Activated CD4-positive, alpha-beta T cell treated with anti-CD3 and anti-CD28 coated beads, Interleukin-2, amount 10 ng/mL, durations not matched to agents 7 days and 5 days (primary cell): ENCODE measurements around the gene FH. TPM values are rescaled to one million over a fixed set of nuclear protein-coding genes. Genes with fewer than 3 reads are reported as not detected.

ENCODE experiments used
- CTCF ChIA-PET: fragments of 350-600 bp; sonication (Branson Sonifier 250); formaldehyde crosslinking; loops from one replicate; lab custom pipeline; 2021; ENCODE audit warnings: antibody characterized with exemption; lab: Charles Lee
- POLR2A ChIA-PET: fragments of 350-600 bp; sonication (Branson Sonifier 250); formaldehyde crosslinking; loops from one replicate; lab custom pipeline; 2021; ENCODE audit warnings: antibody characterized with exemption; lab: Charles Lee
- DNase-seq: peaks from one replicate; pipeline ENCODE4 v3.0.0-alpha.2; 2020
- H3K27ac Mint-ChIP-seq: one replicate; pipeline ENCODE4 v1.8.0; 2021; ENCODE audit warnings: mild to moderate bottlenecking, moderate library complexity, mixed read lengths
- H3K27me3 Mint-ChIP-seq: one replicate; pipeline ENCODE4 v1.8.0; 2021; ENCODE audit warnings: mixed read lengths
- H3K36me3 Mint-ChIP-seq: one replicate; pipeline ENCODE4 v1.8.0; 2021; ENCODE audit warnings: low read depth, mixed read lengths
- H3K4me1 Mint-ChIP-seq: one replicate; pipeline ENCODE4 v1.8.0; 2021; ENCODE audit warnings: mixed read lengths
- H3K4me3 Mint-ChIP-seq: one replicate; pipeline ENCODE4 v1.8.0; 2021; ENCODE audit warnings: mild to moderate bottlenecking, moderate library complexity, mixed read lengths
- H3K9me3 Mint-ChIP-seq: one replicate; pipeline ENCODE4 v1.8.0; 2021; ENCODE audit warnings: mixed read lengths
- total RNA-seq, 2 experiments: library from RNA; stranded (reverse); gene quantifications; one replicate each; pipeline ENCODE4 v1.2.3, GENCODE V29; 2021

Gene FH
- total RNA-seq, 2 experiments from 2014 or later: 63.9 to 66.3 TPM

DNA sequence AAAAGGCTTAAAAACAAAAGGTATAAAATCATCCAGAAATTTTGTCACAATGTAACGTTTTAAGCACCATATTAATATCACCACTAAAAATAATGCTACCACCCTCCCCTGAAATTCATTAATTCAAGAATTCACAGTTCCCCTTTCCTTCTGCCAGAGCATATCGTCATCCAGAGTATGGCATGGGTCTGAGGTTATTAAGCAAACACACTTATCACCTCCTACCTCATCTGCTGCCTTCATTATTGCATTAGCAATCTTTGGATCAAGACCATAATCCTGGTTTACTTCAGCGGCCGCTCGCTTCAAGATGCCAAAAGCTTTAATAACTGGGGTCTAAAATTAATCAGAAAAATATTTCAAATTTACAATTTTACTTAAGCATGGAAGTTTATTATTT is 6.2 kb downstream of the FH start:
- CTCF ChIA-PET: interaction anchor here (1.2 kb wide), 1 partner anchor 15 kb away, joined by 3 read pairs; no protein-coding TSS in a partner anchor
- Mint-ChIP-seq H3K36me3 (peaks cover 42% of the 10 kb centered on the region), H3K27me3 (no peaks in the 10 kb centered on the region), H3K9me3 (no peaks in the 10 kb centered on the region), H3K4me1 (peaks cover 23% of the 10 kb centered on the region), H3K4me3 (no peak overlapping the region), H3K27ac (no peak overlapping the region)
- POLR2A ChIA-PET: no interaction called here
- no peak for DNase-seq

GRCh38 chr1:241507189-241507863 is 12.2 kb downstream of the FH start:
- CTCF ChIA-PET: interaction anchor here (0.9 kb wide), 1 partner anchor 503 kb away, joined by 4 read pairs; no protein-coding TSS in a partner anchor
- H3K27ac Mint-ChIP-seq: no peak overlapping the region
- H3K36me3 Mint-ChIP-seq: peaks cover 60% of the 10 kb centered on the region

GRCh38 chr1:241503444-241503843 is 16.1 kb downstream of the FH start:
- Mint-ChIP-seq H3K27me3 (no peaks in the 10 kb centered on the region), H3K27ac (no peak overlapping the region), H3K4me3 (no peak overlapping the region), H3K9me3 (no peaks in the 10 kb centered on the region), H3K36me3 (peaks cover 57% of the 10 kb centered on the region), H3K4me1 (peaks cover 1% of the 10 kb centered on the region)
- ChIA-PET CTCF (interaction anchor here (1.0 kb wide), 1 partner anchor 11 kb away, joined by 3 read pairs; no protein-coding TSS in a partner anchor), POLR2A (no interaction called here)
- DNase-seq: no peak

More at GRCh38 chr1:241507189-241507863, 12.2 kb downstream of the FH start:
- H3K4me3 Mint-ChIP-seq: no peak overlapping the region
- H3K9me3 Mint-ChIP-seq: no peaks in the 10 kb centered on the region
- POLR2A ChIA-PET: no interaction called here
- H3K27me3 Mint-ChIP-seq: no peaks in the 10 kb centered on the region
- no peaks in the 10 kb centered on the region for H3K4me1 Mint-ChIP-seq
- DNase-seq: no peak

- POLR2A ChIA-PET: no interaction called here
- H3K27me3 Mint-ChIP-seq: no peaks in the 10 kb centered on the region
- H3K4me1 Mint-ChIP-seq: peaks cover 1% of the 10 kb centered on the region
- no peak overlapping the region for H3K4me3 Mint-ChIP-seq
- CTCF ChIA-PET: interaction anchor here (1.4 kb wide), 1 partner anchor 12 kb away, joined by 3 read pairs; no protein-coding TSS in a partner anchor
- peaks cover 46% of the 10 kb centered on the region for H3K36me3 Mint-ChIP-seq
- H3K27ac Mint-ChIP-seq: no peak overlapping the region
- H3K9me3 Mint-ChIP-seq: no peaks in the 10 kb centered on the region
- DNase-seq: no peak
These were observed 19.6 kb downstream of the FH start for GRCh38 chr1:241499910-241500309.

- no peak overlapping the region for H3K4me3 Mint-ChIP-seq
- H3K27ac Mint-ChIP-seq: no peak overlapping the region
- no peaks in the 10 kb centered on the region for H3K27me3 Mint-ChIP-seq
- no peaks in the 10 kb centered on the region for H3K9me3 Mint-ChIP-seq
- peaks cover 35% of the 10 kb centered on the region for H3K36me3 Mint-ChIP-seq
- ChIA-PET POLR2A (no interaction called here), CTCF (no interaction called here)
- DNase-seq: no peak
- H3K4me1 Mint-ChIP-seq: peaks cover 1% of the 10 kb centered on the region
These were observed 23.8 kb downstream of the FH start for GRCh38 chr1:241495741-241496140.

- no peaks in the 10 kb centered on the region for H3K9me3 Mint-ChIP-seq
- H3K36me3 Mint-ChIP-seq: peaks cover 4% of the 10 kb centered on the region
- H3K4me3 Mint-ChIP-seq: no peak overlapping the region
- CTCF ChIA-PET: interaction anchor here (1.2 kb wide), 1 partner anchor 10 kb away, joined by 3 read pairs; no protein-coding TSS in a partner anchor
- POLR2A ChIA-PET: no interaction called here
- H3K27ac Mint-ChIP-seq: no peak overlapping the region
- H3K27me3 Mint-ChIP-seq: no peaks in the 10 kb centered on the region
- H3K4me1 Mint-ChIP-seq: no peaks in the 10 kb centered on the region
- no peak for DNase-seq
These were observed 30.8 kb downstream of the FH start for GRCh38 chr1:241488739-241489138.

- Mint-ChIP-seq H3K4me1 (no peaks in the 10 kb centered on the region), H3K27me3 (no peaks in the 10 kb centered on the region), H3K36me3 (no peaks in the 10 kb centered on the region), H3K4me3 (no peak overlapping the region), H3K27ac (no peak overlapping the region), H3K9me3 (no peaks in the 10 kb centered on the region)
- POLR2A ChIA-PET: interaction anchor here (0.7 kb wide), 1 partner anchor 873 kb away, joined by 3 read pairs; no protein-coding TSS in a partner anchor
- CTCF ChIA-PET: no interaction called here
- no peak for DNase-seq
These were observed 34.0 kb downstream of the FH start for GRCh38 chr1:241485554-241485992.

DNA sequence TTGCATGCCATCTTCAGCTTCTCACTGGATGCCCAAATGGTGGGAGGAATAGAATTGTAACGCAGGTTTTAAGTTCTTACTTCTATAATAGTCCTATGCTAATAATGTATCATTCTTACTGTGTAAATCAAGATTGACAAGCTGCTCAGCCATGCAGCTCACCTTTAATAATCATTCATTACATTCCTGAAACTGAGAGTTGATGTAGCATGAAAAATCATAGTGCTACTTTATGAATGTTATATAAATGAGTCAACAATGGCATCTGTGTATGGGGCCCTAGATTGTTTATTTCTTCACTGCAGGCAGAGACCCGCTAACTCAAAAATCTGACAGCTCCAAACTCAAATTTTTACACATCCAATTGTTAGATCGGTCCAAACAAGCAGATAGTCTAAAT is 34.4 kb downstream of the FH start:
- Mint-ChIP-seq H3K9me3 (no peaks in the 10 kb centered on the region), H3K27ac (no peak overlapping the region), H3K27me3 (no peaks in the 10 kb centered on the region), H3K4me3 (no peak overlapping the region), H3K4me1 (no peaks in the 10 kb centered on the region), H3K36me3 (no peaks in the 10 kb centered on the region)
- ChIA-PET POLR2A (no interaction called here), CTCF (no interaction called here)
- DNase-seq: no peak

DNA sequence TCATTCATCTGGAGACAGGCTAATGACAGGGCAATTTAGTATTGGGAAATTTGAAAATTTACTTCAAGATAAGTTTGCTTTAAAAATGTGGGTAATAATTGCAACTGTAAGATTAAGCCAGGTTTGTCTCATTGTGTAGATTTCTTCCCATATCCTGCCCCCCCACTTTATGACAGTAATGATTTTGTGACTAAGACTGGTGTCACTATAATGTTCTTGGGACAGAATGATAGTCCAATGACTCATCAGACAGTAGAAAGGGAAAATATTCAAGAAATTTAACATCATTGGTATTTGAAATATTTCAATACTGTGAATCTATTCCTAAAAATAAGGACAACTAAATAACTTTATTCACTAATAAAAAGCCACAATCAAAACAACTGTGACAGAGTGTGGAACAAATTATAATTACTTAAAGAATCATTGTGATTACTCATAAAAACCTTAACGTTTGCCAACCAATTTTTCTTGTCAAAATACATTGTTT is 36.7 kb downstream of the FH start:
- CTCF ChIA-PET: interaction anchor here (0.6 kb wide), 1 partner anchor 1732 kb away, joined by 4 read pairs; no protein-coding TSS in a partner anchor
- peaks cover 5% of the 10 kb centered on the region for H3K27me3 Mint-ChIP-seq

GRCh38 chr1:241479294-241479693 is 40.3 kb downstream of the FH start:
- CTCF ChIA-PET: no interaction called here
- H3K9me3 Mint-ChIP-seq: no peaks in the 10 kb centered on the region
- no peak overlapping the region for H3K27ac Mint-ChIP-seq
- no peak for DNase-seq
- H3K36me3 Mint-ChIP-seq: no peaks in the 10 kb centered on the region
- POLR2A ChIA-PET: no interaction called here
- H3K4me3 Mint-ChIP-seq: no peak overlapping the region
- no peaks in the 10 kb centered on the region for H3K4me1 Mint-ChIP-seq
- peaks cover 5% of the 10 kb centered on the region for H3K27me3 Mint-ChIP-seq

More for the DNA sequence above, 36.7 kb downstream of the FH start:
- Mint-ChIP-seq H3K4me3 (no peak overlapping the region), H3K9me3 (no peaks in the 10 kb centered on the region), H3K4me1 (no peaks in the 10 kb centered on the region), H3K27ac (no peak overlapping the region), H3K36me3 (no peaks in the 10 kb centered on the region)
- DNase-seq: no peak
- POLR2A ChIA-PET: no interaction called here

DNA sequence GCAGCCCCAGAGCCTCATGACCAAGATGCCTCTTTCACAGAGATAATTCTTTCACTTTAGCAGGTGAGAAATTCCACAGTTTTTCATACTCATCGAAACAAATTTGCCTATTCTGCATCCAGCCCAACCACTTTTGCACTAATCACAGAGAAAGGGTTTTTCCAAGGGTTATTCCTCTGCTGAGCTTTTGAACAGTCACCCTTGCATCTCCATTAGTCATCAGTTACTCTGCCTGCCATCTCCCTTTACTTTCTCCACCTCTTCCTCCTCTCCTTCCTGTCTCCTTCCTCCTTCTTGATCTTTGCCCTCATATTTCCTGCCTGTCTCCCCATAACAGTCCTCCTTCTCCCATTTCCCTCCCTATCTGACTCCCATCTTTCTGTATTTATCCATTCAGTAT is 43.9 kb downstream of the FH start:
- Mint-ChIP-seq H3K4me1 (no peaks in the 10 kb centered on the region), H3K36me3 (no peaks in the 10 kb centered on the region), H3K4me3 (no peak overlapping the region), H3K27ac (no peak overlapping the region), H3K27me3 (peaks cover 5% of the 10 kb centered on the region), H3K9me3 (no peaks in the 10 kb centered on the region)
- DNase-seq: no peak
- CTCF ChIA-PET: no interaction called here
- POLR2A ChIA-PET: no interaction called here

DNA sequence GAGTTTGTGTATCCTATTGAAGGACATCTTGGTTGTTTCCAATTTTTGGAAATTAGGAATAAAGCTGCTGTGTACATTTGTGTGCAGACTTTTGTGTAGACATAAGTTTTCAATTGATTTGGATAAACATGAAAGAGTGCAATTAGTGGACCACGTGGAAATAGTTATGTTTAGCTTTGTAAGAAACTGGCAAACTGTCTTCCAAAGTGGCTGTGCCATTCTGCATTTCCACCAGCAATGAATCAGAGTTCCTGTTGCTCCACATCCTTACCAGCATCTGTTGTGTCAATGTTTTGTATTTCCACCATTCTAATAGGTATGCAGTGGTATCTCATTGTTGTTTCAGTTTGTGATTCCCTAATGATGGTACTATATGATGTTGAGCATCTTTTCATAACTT is 46.5 kb downstream of the FH start:
- no peaks in the 10 kb centered on the region for H3K9me3 Mint-ChIP-seq
- ChIA-PET POLR2A (no interaction called here), CTCF (no interaction called here)
- no peak overlapping the region for H3K27ac Mint-ChIP-seq
- no peaks in the 10 kb centered on the region for H3K27me3 Mint-ChIP-seq
- no peaks in the 10 kb centered on the region for H3K36me3 Mint-ChIP-seq
- no peak overlapping the region for H3K4me3 Mint-ChIP-seq
- no peaks in the 10 kb centered on the region for H3K4me1 Mint-ChIP-seq
- no peak for DNase-seq

- Mint-ChIP-seq H3K36me3 (no peaks in the 10 kb centered on the region), H3K27me3 (no peaks in the 10 kb centered on the region), H3K9me3 (no peaks in the 10 kb centered on the region), H3K4me1 (no peaks in the 10 kb centered on the region), H3K4me3 (no peak overlapping the region), H3K27ac (no peak overlapping the region)
- POLR2A ChIA-PET: no interaction called here
- no peak for DNase-seq
- CTCF ChIA-PET: no interaction called here
These were observed 48.5 kb downstream of the FH start for GRCh38 chr1:241470908-241471590.
